Spleen (tissue), 11 donors: ENCODE results near the gene CCNF. TPM values are rescaled to one million over a fixed set of nuclear protein-coding genes. Genes with fewer than 3 reads are reported as not detected.

Experiments used
- DNase-seq: peaks from one replicate; pipeline ENCODE4 v3.0.0-alpha.2; 2020
- H3K27ac ChIP-seq, 8 donors: fragments of 200-600 bp; sonication (generic) in 7 of 8; 1 replicate in 4 of 8; 2 replicates in 4 of 8; pipeline versions ENCODE4 v1.5.0 to v1.8.0; 2016 to 2021; ENCODE audit warnings: inconsistent platforms in 4 of 8, mild to moderate bottlenecking in 4 of 8, moderate library complexity in 1 of 8
- H3K27me3 ChIP-seq, 7 donors: fragments of 200-600 bp; sonication (generic) in 6 of 7; replicated peaks in 1 of 7; 1 replicate in 4 of 7; 2 replicates in 3 of 7; pipeline versions ENCODE4 v1.5.0 to v1.8.0; 2016 to 2021; ENCODE audit warnings: inconsistent platforms in 3 of 7, mild to moderate bottlenecking in 1 of 7
- H3K36me3 ChIP-seq, 6 donors: fragments of 200-600 bp; sonication (generic) in 5 of 6; 1 replicate in 4 of 6; 2 replicates in 2 of 6; pipeline versions ENCODE4 v1.5.0 to v1.8.0; 2016 to 2021; ENCODE audit warnings: inconsistent platforms in 2 of 6
- H3K4me1 ChIP-seq, 6 donors: fragments of 200-600 bp; sonication (generic) in 5 of 6; 1 replicate in 3 of 6; 2 replicates in 3 of 6; pipeline versions ENCODE4 v1.5.0 to v1.8.0; 2016 to 2021; ENCODE audit warnings: inconsistent platforms in 3 of 6
- H3K4me3 ChIP-seq, 8 donors: fragments of 200-600 bp; sonication (generic) in 7 of 8; 1 replicate in 4 of 8; 2 replicates in 4 of 8; pipeline versions ENCODE4 v1.5.0 to v1.8.0; 2016 to 2021; ENCODE audit warnings: inconsistent platforms in 4 of 8, mild to moderate bottlenecking in 4 of 8, moderate library complexity in 2 of 8
- H3K9me3 ChIP-seq, 8 donors: fragments of 200-600 bp; sonication (generic) in 7 of 8; 1 replicate in 4 of 8; 2 replicates in 4 of 8; pipeline versions ENCODE4 v1.5.0 to v1.8.0; 2016 to 2021; ENCODE audit warnings: inconsistent platforms in 4 of 8
- POLR2A ChIP-seq, 3 donors: fragments of 450-650 bp; IDR thresholded peaks; one replicate each; pipeline ENCODE4 v1.5.1; 2017; ENCODE audit warnings: antibody characterized with exemption in 3 of 3, mild to moderate bottlenecking in 1 of 3
- POLR2AphosphoS5 ChIP-seq, 3 donors: sonication (generic); formaldehyde crosslinking; IDR thresholded peaks; one replicate each; pipeline ENCODE4 v1.5.1; 2017; ENCODE audit warnings: antibody characterized with exemption in 3 of 3
- WGBS, 5 donors: extraction: QIAGEN DNeasy Blood & Tissue Kit in 3 of 5; methylation state at CpG; one replicate each; pipeline versions ENCODE4 v1.1.5 to v1.1.7; 2013 to 2018; 5-methylcytosine and 5-hydroxymethylcytosine counted together
- intact Hi-C: fragments of 100-400 bp; cut with DNase I; formaldehyde crosslinking; loops from one replicate; pipeline ENCODE4 v1.15.0; 2023; ENCODE audit warnings: low total_unique reads
- polyA plus RNA-seq, 3 donors: library from polyadenylated mRNA; stranded (reverse); fragments of 200-250 nt; gene quantifications; one replicate each; pipeline ENCODE4 v1.2.1, GENCODE V29; 2013
- total RNA-seq, 7 donors: library from RNA; depleted of rRNA in 3 of 7; stranded (reverse); fragments of >200 nt in 3 of 7; fragmentation: NEBNext Ultra II Directional in 4 of 7; extraction: Animal tissue kit (Norgen Biotek cat#: 25700) in 4 of 7; gene quantifications; one replicate each; pipeline versions ENCODE4 v1.1.0 to v1.2.1, GENCODE V29; 2016 to 2021
- TF ChIP-seq, protein P1 (sequence below), 11 experiments: fragments of 200-600 bp in 7 of 11; fragments of 450-650 bp in 4 of 11; sonication (generic) in 4 of 11; IDR thresholded peaks in 8 of 11; conservative IDR thresholded peaks in 3 of 11; 1 replicate in 7 of 11; 2 replicates in 4 of 11; pipeline versions ENCODE4 v1.4.0 to v1.8.0; 2016 to 2021; ENCODE audit warnings: antibody characterized with exemption in 11 of 11, inconsistent platforms in 4 of 11, mild to moderate bottlenecking in 1 of 11
- donor health status: healthy with polysubstance abuse.
- donor health status: DM: no; HTN: no; CAD: no; lungs with moderate emphysema.
- donor health status: DM: no; HTN: no; CAD: no.
- donor health status: Bipolar disorder and iron deficiency.
- donor health status: healthy.
- donor health status: DM: no; HTN: no; CAD: no.
- donor health status: DM: yes; HTN: yes; CAD: no.

CCNF gene
- total and polyA plus RNA-seq, 10 donors, result 1.5 to 11.1 (median 4.7) TPM

DNA sequence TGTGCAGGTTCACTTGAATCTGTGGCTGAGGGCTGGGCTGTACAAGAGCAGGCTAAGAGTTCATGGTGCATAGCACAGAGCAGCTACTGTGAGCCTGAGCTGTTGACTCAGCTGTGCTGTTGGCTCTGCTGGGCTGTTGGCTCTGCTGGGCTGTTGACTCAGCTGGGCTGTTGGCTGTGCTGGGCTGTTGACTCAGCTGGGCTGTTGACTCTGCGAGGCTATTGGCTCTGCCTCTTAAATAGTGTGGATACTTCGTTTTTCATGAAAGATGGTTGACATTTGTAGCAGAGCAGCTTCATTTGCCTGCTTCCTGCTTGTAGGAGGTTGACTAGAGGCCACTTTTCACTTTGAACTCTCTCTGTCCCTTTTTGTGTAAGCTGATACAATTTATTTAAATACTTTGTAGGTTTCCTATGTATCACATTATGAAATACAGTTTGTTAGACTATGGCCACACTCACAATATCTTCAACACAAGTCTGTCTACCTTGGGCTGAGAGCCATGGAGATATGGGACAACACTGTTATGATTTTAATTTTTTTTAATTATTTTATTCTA is 40.3 kb upstream of the CCNF start:
- no peaks in the 10 kb centered on the region for H3K27me3 ChIP-seq
- no peak for TF ChIP-seq POLR2A (IDR thresholded peaks at IDR 0.05)
- TF ChIP-seq POLR2AphosphoS5 (IDR thresholded peaks at IDR 0.05), result no peak
- DNase-seq, result no peak
- intact Hi-C loops, result no loop called here
- H3K4me3 ChIP-seq, result no peak overlapping the region
- H3K9me3 ChIP-seq, result peaks cover 0 to 18% (median 12%) of the 10 kb centered on the region in 8 donors
- no peaks in the 10 kb centered on the region for H3K36me3 ChIP-seq
- H3K4me1 ChIP-seq, result no peaks in the 10 kb centered on the region
- 54 to 68% (median 61%) methylated on average over 2 of the region's 2 CpGs for WGBS, 5 donors
- H3K27ac ChIP-seq, result no peak overlapping the region

DNA sequence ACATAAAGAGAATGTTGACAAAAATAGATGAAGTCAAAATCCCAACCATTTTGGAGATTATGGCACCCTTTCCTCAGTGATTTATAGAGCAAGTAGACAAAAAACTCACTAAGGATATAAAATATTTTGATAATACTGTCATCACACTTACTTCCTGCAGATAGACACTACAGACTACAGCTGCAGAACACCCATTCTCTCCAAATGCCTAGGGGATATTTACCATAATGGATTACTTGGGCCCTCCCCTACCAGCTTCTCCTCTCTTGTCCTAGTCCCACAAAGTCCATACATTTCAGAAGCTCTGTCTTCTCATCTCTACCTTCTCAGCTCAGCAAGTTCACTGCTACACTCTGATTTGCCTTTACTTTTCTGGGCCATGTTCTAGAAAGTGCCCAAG is 37.2 kb upstream of the CCNF start:
- H3K36me3 ChIP-seq, result no peaks in the 10 kb centered on the region
- TF ChIP-seq POLR2AphosphoS5 (IDR thresholded peaks at IDR 0.05) (no peak), POLR2A (IDR thresholded peaks at IDR 0.05) (no peak)
- TF ChIP-seq, protein P1, sequence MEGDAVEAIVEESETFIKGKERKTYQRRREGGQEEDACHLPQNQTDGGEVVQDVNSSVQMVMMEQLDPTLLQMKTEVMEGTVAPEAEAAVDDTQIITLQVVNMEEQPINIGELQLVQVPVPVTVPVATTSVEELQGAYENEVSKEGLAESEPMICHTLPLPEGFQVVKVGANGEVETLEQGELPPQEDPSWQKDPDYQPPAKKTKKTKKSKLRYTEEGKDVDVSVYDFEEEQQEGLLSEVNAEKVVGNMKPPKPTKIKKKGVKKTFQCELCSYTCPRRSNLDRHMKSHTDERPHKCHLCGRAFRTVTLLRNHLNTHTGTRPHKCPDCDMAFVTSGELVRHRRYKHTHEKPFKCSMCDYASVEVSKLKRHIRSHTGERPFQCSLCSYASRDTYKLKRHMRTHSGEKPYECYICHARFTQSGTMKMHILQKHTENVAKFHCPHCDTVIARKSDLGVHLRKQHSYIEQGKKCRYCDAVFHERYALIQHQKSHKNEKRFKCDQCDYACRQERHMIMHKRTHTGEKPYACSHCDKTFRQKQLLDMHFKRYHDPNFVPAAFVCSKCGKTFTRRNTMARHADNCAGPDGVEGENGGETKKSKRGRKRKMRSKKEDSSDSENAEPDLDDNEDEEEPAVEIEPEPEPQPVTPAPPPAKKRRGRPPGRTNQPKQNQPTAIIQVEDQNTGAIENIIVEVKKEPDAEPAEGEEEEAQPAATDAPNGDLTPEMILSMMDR (IDR thresholded peaks at IDR 0.05 in 8 of 11, conservative IDR thresholded peaks at IDR 0.05 in 3 of 11), result no peak
- H3K4me3 ChIP-seq, result no peak overlapping the region
- no peaks in the 10 kb centered on the region for H3K27me3 ChIP-seq
- intact Hi-C loops, result no loop called here
- DNase-seq, result no peak
- H3K9me3 ChIP-seq, result peaks cover 0 to 18% (median 12%) of the 10 kb centered on the region in 8 donors
- H3K4me1 ChIP-seq, result no peaks in the 10 kb centered on the region
- H3K27ac ChIP-seq, result no peak overlapping the region

DNA sequence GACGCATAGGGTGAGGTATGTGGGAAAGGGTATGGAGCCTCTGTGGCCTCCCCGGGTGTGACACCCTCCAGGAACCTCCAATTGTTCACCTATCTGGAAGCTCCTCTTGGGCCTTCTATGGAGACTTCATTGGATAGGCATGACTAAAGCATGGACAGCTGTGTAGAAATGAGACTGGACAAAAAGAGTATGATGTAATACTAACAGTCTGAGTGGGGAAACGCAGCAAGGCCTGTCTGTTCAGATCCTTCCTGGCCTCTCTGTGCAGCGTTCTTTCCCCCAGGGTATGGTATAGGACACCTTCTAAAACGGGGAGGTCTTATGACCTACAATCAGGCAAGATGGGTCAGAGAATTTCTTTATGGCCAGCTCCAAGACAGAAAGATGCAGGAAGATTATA is 30.7 kb upstream of the CCNF start:
- H3K27ac ChIP-seq, result no peak overlapping the region
- H3K27me3 ChIP-seq, result no peaks in the 10 kb centered on the region
- no peaks in the 10 kb centered on the region for H3K9me3 ChIP-seq
- TF ChIP-seq, protein P1 (IDR thresholded peaks at IDR 0.05 in 8 of 11, conservative IDR thresholded peaks at IDR 0.05 in 3 of 11), result no peak
- no peak for TF ChIP-seq POLR2A (IDR thresholded peaks at IDR 0.05)
- no peak for TF ChIP-seq POLR2AphosphoS5 (IDR thresholded peaks at IDR 0.05)
- H3K4me1 ChIP-seq, result no peaks in the 10 kb centered on the region
- no peaks in the 10 kb centered on the region for H3K36me3 ChIP-seq
- 73 to 86% (median 80%) methylated on average over 5 of the region's 5 CpGs for WGBS, 5 donors
- intact Hi-C loops, result no loop called here
- no peak for DNase-seq
- H3K4me3 ChIP-seq, result no peak overlapping the region

DNA sequence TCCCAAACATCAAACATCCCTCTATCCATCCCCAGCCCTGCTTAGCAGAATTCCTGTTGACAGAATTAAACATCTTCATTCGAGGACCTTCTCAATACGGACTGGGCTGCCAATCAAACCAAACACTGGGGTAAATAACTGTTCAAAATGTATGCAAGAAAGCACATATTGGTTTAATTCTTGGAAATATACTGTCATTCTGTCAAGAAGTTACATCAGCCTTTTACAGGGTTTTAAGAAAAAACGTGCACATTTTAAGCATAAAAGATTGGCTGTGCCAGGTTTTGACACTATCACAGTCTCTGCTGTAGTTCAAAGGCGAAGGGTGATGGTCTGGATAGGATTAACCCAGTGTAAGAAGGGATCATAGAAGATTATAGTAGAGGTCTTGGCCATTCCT is 25.1 kb upstream of the CCNF start:
- WGBS, 5 donors, result 53 to 78% (median 71%) methylated on average over 4 of the region's 4 CpGs
- Histone ChIP-seq H3K9me3 (no peaks in the 10 kb centered on the region), H3K36me3 (no peaks in the 10 kb centered on the region), H3K27ac (no peak overlapping the region), H3K4me1 (no peaks in the 10 kb centered on the region), H3K4me3 (no peak overlapping the region), H3K27me3 (no peaks in the 10 kb centered on the region)
- TF ChIP-seq, protein P1 (IDR thresholded peaks at IDR 0.05 in 8 of 11, conservative IDR thresholded peaks at IDR 0.05 in 3 of 11), result no peak
- TF ChIP-seq POLR2A (IDR thresholded peaks at IDR 0.05), result no peak
- intact Hi-C loops, result no loop called here
- no peak for DNase-seq

DNA sequence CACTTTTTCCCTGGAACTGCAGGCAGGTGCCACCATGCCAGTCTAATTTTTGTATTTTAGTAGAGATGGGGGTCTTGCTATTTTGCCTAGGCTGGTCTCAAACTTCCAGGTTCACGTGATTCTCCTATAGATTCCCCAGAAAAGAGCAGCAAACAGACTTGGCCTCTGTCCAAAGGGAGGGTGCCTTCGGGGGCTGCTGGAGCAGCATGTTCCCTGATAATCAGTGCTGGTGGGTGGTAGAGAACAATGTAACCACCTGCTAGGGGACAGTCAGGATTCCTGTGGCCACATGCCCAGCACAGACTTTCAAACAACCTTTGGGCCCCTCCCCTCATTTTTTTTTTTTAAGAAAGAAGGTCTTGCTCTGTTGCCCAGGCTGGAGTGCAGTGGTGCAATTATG is 14.2 kb upstream of the CCNF start:
- no peaks in the 10 kb centered on the region for H3K4me1 ChIP-seq
- no peaks in the 10 kb centered on the region for H3K9me3 ChIP-seq
- no peak overlapping the region for H3K4me3 ChIP-seq
- DNase-seq, result no peak
- no peaks in the 10 kb centered on the region for H3K36me3 ChIP-seq
- TF ChIP-seq POLR2AphosphoS5 (IDR thresholded peaks at IDR 0.05) (no peak), POLR2A (IDR thresholded peaks at IDR 0.05) (no peak)
- TF ChIP-seq, protein P1 (IDR thresholded peaks at IDR 0.05 in 8 of 11, conservative IDR thresholded peaks at IDR 0.05 in 3 of 11), result no peak
- H3K27me3 ChIP-seq, result peaks cover 0 to 29% (median 3%) of the 10 kb centered on the region in 7 donors
- 66 to 89% (median 74%) methylated on average over 2 of the region's 2 CpGs for WGBS, 5 donors
- intact Hi-C loops, result no loop called here
- no peak overlapping the region for H3K27ac ChIP-seq
